Measurements from ENCODE around the gene GABRG3. TPM values are rescaled to one million over a fixed set of nuclear protein-coding genes. Genes with fewer than 3 reads are reported as not detected.

GABRG3 gene
- total RNA-seq, 2 experiments from 2014 or later: not detected

DNA sequence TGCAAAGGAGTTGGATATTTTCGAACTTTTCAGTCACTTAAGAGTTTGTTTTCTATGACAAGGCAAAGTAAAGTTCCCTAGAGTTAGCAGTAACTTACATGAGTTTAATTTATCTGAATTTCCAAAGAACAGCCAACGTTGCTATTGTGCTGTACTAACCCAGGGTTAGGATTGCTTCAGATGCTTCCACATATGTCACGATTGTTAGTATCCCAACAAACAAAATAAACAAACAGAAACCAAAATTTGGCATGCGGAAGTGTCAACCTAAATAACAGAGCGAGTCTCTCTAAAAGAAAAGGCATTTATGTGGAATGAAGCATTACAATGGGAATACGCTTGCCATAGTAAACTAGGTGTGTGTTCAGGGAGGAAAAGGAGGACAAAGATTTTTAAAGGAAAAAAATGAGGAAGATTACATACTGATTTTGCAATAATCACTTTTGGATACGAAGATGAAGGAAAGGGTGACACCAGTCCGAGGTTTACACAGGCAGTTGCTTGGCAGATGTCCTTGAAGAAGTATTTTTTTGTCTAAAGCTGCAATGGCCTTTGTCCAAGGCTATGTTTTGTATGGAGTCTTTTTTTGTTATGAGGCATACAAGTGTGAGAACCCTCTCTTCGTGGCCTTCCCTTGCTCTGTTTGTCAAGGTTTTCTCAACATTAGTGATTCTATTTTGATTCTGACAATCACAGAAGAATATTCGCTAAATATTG lies 267.9 kb downstream of the GABRG3 start:
- no peak overlapping the region for H3K4me3 Mint-ChIP-seq
- no peaks in the 10 kb centered on the region for H3K27me3 Mint-ChIP-seq
- ChIA-PET POLR2A (no interaction called here), CTCF (no interaction called here)
- DNase-seq: no peak
- no peaks in the 10 kb centered on the region for H3K36me3 Mint-ChIP-seq (ENCODE audit: low read depth)
- peaks cover 5% of the 10 kb centered on the region for H3K9me3 Mint-ChIP-seq
- no peak overlapping the region for H3K27ac Mint-ChIP-seq
- H3K4me1 Mint-ChIP-seq: no peaks in the 10 kb centered on the region

DNA sequence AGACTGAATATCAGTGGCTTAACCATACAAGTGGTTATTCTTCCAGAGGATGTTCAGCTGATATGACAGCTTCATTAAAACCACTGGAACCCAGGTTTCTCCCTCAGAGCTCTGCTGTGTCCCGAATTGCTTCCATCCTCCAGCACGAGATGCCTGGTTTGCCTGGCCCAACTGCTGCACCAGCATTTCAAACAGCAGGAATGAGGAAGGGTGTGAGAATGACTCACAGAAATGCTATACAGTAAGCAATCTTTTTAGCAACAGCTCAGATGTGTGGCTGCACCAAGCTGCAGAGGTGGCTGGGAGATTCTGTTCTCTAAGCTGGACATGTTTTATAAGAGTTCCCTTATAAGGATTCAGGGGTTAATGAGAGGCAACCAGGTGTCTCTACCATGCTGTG lies 271.0 kb downstream of the GABRG3 start:
- ChIA-PET POLR2A (no interaction called here), CTCF (no interaction called here)
- no peaks in the 10 kb centered on the region for H3K27me3 Mint-ChIP-seq
- no peak for DNase-seq
- H3K9me3 Mint-ChIP-seq: peaks cover 5% of the 10 kb centered on the region
- no peak overlapping the region for H3K27ac Mint-ChIP-seq
- no peak overlapping the region for H3K4me3 Mint-ChIP-seq
- H3K36me3 Mint-ChIP-seq (ENCODE audit: low read depth): no peaks in the 10 kb centered on the region
- no peaks in the 10 kb centered on the region for H3K4me1 Mint-ChIP-seq

DNA sequence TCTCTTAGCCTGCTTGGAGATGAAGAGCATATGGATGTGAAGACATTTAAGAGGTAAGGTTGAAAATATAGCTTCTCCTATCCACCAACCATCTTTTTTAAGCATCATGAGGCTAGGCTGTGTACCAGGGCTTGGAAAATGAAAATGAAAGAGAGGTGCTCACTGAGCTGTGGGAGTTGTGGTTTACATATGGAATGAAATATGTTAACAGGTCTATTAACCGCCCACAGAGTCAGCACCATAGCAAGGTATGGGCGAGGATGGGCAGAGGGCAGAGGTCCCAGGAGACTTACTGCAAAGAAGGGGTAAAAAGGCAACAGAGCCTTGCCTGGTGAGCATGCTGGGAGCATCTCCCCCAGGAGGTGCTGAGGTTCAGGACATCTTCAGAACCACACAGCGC lies 273.1 kb downstream of the GABRG3 start:
- no peaks in the 10 kb centered on the region for H3K27me3 Mint-ChIP-seq
- no peak for DNase-seq
- no peaks in the 10 kb centered on the region for H3K4me1 Mint-ChIP-seq
- POLR2A ChIA-PET: no interaction called here
- CTCF ChIA-PET: no interaction called here
- no peak overlapping the region for H3K27ac Mint-ChIP-seq
- H3K36me3 Mint-ChIP-seq (ENCODE audit: low read depth): no peaks in the 10 kb centered on the region
- H3K4me3 Mint-ChIP-seq: no peak overlapping the region
- H3K9me3 Mint-ChIP-seq: peaks cover 10% of the 10 kb centered on the region

DNA sequence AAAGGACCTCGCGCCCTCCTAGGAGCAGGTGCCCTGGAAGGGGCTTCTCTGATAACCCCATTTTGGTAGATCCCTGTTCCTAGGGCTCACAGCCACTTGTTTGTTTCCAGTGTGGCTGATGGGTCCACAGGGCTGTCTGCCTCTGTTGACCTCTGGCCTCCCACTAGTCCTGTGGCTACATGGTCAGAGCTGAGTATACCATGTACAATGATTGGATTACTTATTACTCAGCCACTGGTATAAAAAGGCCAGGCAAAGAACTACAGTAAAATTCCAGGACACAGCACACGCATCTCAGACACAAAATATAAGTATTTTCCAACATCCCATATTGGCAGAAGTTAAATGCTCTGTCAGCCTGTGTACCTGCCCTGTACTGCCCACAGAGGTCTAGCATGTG lies 277.3 kb downstream of the GABRG3 start:
- POLR2A ChIA-PET: no interaction called here
- CTCF ChIA-PET: no interaction called here
- H3K9me3 Mint-ChIP-seq: peaks cover 14% of the 10 kb centered on the region
- H3K27ac Mint-ChIP-seq: no peak overlapping the region
- H3K4me1 Mint-ChIP-seq: no peaks in the 10 kb centered on the region
- no peak for DNase-seq
- H3K36me3 Mint-ChIP-seq (ENCODE audit: low read depth): no peaks in the 10 kb centered on the region
- H3K27me3 Mint-ChIP-seq: no peaks in the 10 kb centered on the region
- H3K4me3 Mint-ChIP-seq: no peak overlapping the region

DNA sequence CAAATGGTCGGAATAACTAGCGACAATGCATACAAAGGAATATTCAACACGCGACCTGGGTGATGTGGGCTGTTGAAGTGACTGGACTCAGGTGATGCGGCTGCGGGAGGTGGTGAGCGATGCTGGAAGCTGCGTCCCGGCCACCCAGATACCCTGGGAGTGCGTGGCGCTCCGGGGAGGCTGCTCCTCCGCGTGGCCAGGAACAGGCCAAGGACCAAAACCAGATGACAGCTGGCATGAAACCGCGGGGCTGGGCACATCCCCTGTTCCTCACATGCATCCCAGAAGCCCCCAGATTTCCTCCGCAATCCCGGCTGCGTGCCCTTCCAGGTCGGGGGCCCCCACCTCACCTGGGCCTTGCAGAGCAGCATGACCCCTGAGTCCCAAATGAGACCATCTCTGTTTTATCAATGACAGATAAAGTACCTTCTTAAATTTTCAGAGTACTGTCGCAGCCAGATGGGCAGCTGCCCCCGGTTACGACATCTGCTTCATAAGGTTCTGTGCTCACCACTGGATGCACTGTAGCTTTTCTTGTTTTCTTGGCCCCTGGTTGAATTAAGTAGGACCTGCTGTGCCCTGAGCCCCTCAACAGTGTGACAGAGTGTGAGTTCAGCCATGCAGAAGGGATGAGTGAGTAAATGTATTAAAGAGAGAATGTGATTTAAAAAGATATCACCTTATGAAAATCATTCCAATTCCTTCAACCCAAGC lies 278.2 kb downstream of the GABRG3 start:
- H3K27me3 Mint-ChIP-seq: no peaks in the 10 kb centered on the region
- POLR2A ChIA-PET: no interaction called here
- H3K4me3 Mint-ChIP-seq: no peak overlapping the region
- H3K27ac Mint-ChIP-seq: no peak overlapping the region
- peaks cover 17% of the 10 kb centered on the region for H3K9me3 Mint-ChIP-seq
- H3K36me3 Mint-ChIP-seq (ENCODE audit: low read depth): no peaks in the 10 kb centered on the region
- no peaks in the 10 kb centered on the region for H3K4me1 Mint-ChIP-seq
- DNase-seq: no peak
- CTCF ChIA-PET: no interaction called here

DNA sequence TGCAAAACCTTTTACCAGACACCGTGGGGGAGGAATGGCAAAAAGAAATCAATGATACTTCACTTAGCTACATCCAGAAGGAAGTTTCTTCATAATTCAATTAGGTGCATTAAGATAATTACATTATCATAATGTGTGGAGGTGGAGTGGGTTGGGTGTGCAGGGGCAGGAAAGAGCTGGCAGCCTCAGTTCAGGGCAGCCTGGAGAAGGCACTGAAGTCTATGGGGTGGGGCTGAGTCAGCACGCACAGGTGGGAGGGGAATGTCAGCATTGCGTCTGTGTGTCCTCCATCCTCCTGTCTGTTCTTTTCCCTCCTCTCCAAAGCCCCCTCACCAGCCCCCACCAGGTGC lies 278.8 kb downstream of the GABRG3 start:
- no peak overlapping the region for H3K27ac Mint-ChIP-seq
- H3K9me3 Mint-ChIP-seq: peaks cover 17% of the 10 kb centered on the region
- ChIA-PET POLR2A (no interaction called here), CTCF (no interaction called here)
- H3K4me1 Mint-ChIP-seq: no peaks in the 10 kb centered on the region
- H3K4me3 Mint-ChIP-seq: no peak overlapping the region
- no peak for DNase-seq
- H3K36me3 Mint-ChIP-seq (ENCODE audit: low read depth): no peaks in the 10 kb centered on the region
- H3K27me3 Mint-ChIP-seq: no peaks in the 10 kb centered on the region

DNA sequence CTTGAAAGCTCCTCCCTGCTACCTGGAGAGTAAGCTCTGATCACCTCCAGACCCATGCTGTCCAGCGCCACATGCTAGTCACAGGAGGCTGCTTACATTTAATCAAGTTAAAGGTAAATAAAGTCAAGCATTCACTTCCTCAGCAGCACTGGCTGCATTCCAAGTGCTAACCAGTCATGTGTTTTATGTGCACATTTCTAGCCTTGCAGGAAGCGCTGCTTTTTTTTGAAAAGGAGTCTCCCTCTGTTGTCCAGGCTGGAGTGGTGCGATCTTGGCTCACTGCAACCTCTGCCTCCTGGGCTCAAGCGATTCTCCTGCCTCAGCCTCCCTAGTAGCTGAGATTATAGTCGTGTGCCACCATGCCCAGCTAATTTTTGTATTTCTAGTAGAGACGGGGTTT lies 279.2 kb downstream of the GABRG3 start:
- ChIA-PET POLR2A (no interaction called here), CTCF (no interaction called here)
- H3K4me1 Mint-ChIP-seq: no peaks in the 10 kb centered on the region
- H3K27ac Mint-ChIP-seq: no peak overlapping the region
- H3K27me3 Mint-ChIP-seq: no peaks in the 10 kb centered on the region
- no peak for DNase-seq
- no peak overlapping the region for H3K4me3 Mint-ChIP-seq
- peaks cover 17% of the 10 kb centered on the region for H3K9me3 Mint-ChIP-seq
- H3K36me3 Mint-ChIP-seq (ENCODE audit: low read depth): no peaks in the 10 kb centered on the region

DNA sequence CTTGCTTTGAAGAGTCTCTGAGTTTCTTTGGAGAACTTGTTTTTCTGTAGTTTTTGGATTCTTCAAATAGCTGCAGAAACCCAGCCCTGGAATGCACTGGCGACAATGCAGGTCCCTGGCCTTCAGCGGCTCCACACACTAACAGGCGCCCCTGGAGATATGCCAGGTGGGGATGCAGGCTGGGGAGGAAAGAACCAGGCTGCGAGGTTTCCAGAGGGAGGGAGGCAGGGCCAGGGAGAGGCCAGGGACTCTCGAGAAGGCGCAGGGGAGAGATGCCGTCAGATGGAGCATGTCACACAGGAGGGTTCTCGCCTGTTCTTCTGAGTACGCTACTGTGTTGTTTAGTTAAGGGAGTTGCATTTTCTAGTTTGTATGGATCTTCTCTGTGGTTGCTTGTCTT lies 283.1 kb downstream of the GABRG3 start:
- Mint-ChIP-seq H3K4me1 (no peaks in the 10 kb centered on the region), H3K4me3 (no peak overlapping the region), H3K36me3 (ENCODE audit: low read depth) (no peaks in the 10 kb centered on the region), H3K27ac (no peak overlapping the region), H3K27me3 (no peaks in the 10 kb centered on the region), H3K9me3 (peaks cover 12% of the 10 kb centered on the region)
- DNase-seq: no peak
- POLR2A ChIA-PET: no interaction called here
- CTCF ChIA-PET: no interaction called here

DNA sequence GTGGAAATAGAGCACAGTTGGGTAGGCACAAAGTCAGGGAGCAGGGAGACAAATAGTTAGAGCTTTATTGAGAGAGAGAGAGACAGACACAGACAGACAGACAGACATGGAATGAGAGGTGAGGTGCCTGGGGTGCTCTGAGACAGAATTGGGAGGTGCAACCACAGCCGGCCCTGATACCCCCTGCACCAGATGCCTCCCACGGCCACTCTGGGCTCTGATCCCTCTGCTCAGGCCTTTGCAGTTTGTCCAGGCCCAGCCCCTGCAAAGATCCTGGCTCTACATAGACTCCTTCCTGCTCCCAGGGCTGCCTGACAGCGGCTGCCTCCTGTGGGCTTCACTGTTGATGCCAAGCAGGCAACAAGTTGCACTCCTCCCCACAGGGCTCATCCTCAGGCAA lies 283.8 kb downstream of the GABRG3 start:
- Mint-ChIP-seq H3K9me3 (peaks cover 12% of the 10 kb centered on the region), H3K4me3 (no peak overlapping the region), H3K4me1 (no peaks in the 10 kb centered on the region), H3K27me3 (no peaks in the 10 kb centered on the region), H3K36me3 (ENCODE audit: low read depth) (no peaks in the 10 kb centered on the region), H3K27ac (no peak overlapping the region)
- no peak for DNase-seq
- CTCF ChIA-PET: no interaction called here
- POLR2A ChIA-PET: no interaction called here

DNA sequence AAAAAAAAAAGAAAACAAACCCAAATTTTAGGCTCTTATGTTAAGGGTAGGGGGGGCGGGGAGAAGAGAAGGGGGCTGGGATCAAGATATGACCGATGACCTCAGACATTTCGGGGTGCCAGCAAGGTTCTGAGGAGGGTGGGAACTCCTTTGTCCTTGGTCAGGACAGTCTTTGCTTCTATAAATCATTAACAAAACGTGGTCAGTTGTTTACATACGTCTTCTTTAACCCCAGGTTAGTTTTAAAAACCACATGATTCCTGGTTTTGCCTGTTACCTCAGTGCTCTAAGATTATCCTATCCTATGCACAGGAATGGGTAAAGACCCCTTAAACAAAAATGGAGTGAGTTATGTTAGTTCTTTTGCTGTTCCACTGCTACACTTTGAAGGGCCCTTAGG lies 285.5 kb downstream of the GABRG3 start:
- peaks cover 5% of the 10 kb centered on the region for H3K9me3 Mint-ChIP-seq
- no peak overlapping the region for H3K27ac Mint-ChIP-seq
- H3K36me3 Mint-ChIP-seq (ENCODE audit: low read depth): no peaks in the 10 kb centered on the region
- ChIA-PET POLR2A (no interaction called here), CTCF (no interaction called here)
- H3K27me3 Mint-ChIP-seq: no peaks in the 10 kb centered on the region
- H3K4me3 Mint-ChIP-seq: no peak overlapping the region
- no peaks in the 10 kb centered on the region for H3K4me1 Mint-ChIP-seq
- no peak for DNase-seq

DNA sequence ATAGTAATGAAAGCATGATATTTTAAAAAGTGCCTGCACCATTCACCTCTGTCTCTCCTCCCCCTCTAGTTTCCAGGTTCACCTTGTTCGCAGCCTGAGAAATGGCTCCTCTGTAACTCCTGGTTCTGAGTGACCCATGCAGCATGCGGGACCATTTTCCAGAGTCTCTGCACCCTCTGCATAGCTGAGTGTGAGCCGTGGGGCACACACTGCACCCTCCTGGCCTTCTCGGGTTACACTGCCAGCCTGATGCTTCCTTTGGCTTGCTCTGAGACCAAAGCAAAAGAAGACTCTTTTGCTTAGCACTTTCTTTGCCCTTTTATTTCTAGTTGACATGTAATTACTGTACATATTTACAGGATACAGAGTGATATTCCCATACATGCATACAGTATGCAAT lies 287.3 kb downstream of the GABRG3 start:
- H3K36me3 Mint-ChIP-seq (ENCODE audit: low read depth): no peaks in the 10 kb centered on the region
- peaks cover 11% of the 10 kb centered on the region for H3K9me3 Mint-ChIP-seq
- no peak for DNase-seq
- CTCF ChIA-PET: no interaction called here
- H3K27ac Mint-ChIP-seq: no peak overlapping the region
- H3K4me3 Mint-ChIP-seq: no peak overlapping the region
- POLR2A ChIA-PET: no interaction called here
- H3K27me3 Mint-ChIP-seq: no peaks in the 10 kb centered on the region
- no peaks in the 10 kb centered on the region for H3K4me1 Mint-ChIP-seq

DNA sequence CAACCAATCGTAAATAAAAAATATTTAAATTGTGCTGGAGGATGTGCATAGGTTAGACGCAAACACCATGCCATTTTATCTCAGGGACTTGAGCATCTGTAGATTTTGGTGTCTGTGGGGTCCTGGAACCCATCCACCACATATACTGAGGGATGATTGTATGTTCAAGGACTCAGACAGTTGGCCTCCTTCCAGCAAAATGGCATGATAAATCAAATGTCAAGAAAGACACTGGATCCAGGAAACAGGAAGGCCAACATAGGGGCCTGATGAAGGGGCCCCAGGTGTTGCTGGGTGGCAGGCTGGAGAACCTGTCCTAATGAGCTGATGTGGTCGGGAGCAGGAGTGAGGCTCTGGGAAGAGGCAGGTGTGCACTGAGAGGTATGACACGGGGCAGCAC lies 289.5 kb downstream of the GABRG3 start:
- H3K27me3 Mint-ChIP-seq: no peaks in the 10 kb centered on the region
- ChIA-PET CTCF (no interaction called here), POLR2A (no interaction called here)
- H3K36me3 Mint-ChIP-seq (ENCODE audit: low read depth): no peaks in the 10 kb centered on the region
- no peak overlapping the region for H3K4me3 Mint-ChIP-seq
- H3K27ac Mint-ChIP-seq: no peak overlapping the region
- peaks cover 13% of the 10 kb centered on the region for H3K9me3 Mint-ChIP-seq
- DNase-seq: no peak
- H3K4me1 Mint-ChIP-seq: no peaks in the 10 kb centered on the region

DNA sequence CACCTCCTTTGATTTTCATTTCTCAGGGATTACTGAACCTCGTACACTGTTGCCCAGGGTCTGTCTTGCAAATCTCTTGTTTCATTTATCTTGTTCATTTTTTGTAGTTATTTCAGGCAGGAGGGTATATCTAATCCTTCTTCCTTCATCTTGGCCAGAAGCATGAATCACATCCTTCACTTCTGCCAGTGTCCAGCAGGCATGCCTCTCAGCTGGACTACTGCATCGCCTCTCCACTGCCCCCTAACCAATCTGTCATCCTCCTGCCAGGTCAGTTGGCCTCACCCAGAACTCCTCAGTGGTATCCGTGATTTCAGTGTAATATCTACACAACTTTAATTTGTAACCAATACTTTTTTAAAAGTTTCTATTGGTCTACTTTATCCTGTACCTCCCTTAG lies 297.9 kb downstream of the GABRG3 start:
- H3K9me3 Mint-ChIP-seq: peaks cover 23% of the 10 kb centered on the region
- DNase-seq: no peak
- H3K27me3 Mint-ChIP-seq: no peaks in the 10 kb centered on the region
- H3K4me3 Mint-ChIP-seq: no peak overlapping the region
- ChIA-PET POLR2A (no interaction called here), CTCF (no interaction called here)
- H3K27ac Mint-ChIP-seq: no peak overlapping the region
- no peaks in the 10 kb centered on the region for H3K36me3 Mint-ChIP-seq (ENCODE audit: low read depth)
- H3K4me1 Mint-ChIP-seq: no peaks in the 10 kb centered on the region

DNA sequence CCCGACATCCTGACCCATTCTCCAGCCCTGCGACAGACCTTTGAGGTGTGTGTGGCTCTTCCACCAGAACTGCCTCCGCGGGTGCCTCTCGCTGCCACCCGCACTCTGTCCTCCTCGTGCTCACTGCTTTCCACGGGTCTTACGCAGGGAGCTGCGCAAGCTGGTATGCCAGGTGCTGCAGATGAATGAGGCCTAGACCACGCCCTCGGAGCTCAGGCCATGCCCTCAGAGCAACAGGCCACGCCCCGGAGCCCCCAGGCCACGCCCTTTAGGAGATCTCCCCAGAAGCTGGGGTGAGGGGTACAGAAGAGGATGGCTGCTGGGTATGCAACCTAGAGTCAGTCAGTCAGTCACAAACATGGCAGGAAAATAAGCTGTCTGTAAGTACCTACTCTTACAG lies 300.3 kb downstream of the GABRG3 start:
- CTCF ChIA-PET: no interaction called here
- no peaks in the 10 kb centered on the region for H3K36me3 Mint-ChIP-seq (ENCODE audit: low read depth)
- POLR2A ChIA-PET: no interaction called here

More for the DNA sequence above, 300.3 kb downstream of the GABRG3 start:
- Mint-ChIP-seq H3K9me3 (peaks cover 21% of the 10 kb centered on the region), H3K27ac (no peak overlapping the region), H3K4me1 (no peaks in the 10 kb centered on the region), H3K4me3 (no peak overlapping the region), H3K27me3 (no peaks in the 10 kb centered on the region)
- no peak for DNase-seq
